Endothelial cell of umbilical vein (primary cell): Measurements from ENCODE around the gene ENTPD6. TPM values are rescaled to one million over a fixed set of nuclear protein-coding genes. Genes with fewer than 3 reads are reported as not detected.

ENCODE experiments used
- BruUV-seq: library from RNA; stranded (reverse); fragments of 400-500 nt; replicated peaks from 2 replicates; lab custom pipeline; 2021; lab: Mats Ljungman, UMichigan
- CTCF ChIA-PET: fragments of 300-600, 350-600 bp; sonication (Branson Sonifier 250); formaldehyde crosslinking; loops from one replicate; lab custom pipeline; 2021; ENCODE audit warnings: antibody characterized with exemption, inconsistent platforms; lab: Charles Lee
- POLR2A ChIA-PET: fragments of 300-600, 350-600 bp; sonication (Branson Sonifier 250); formaldehyde crosslinking; loops from one replicate; lab custom pipeline; 2021; ENCODE audit warnings: antibody characterized with exemption, inconsistent platforms; lab: Charles Lee
- DNase-seq: peaks from one replicate; pipeline ENCODE4 v3.0.0-alpha.2; 2011; ENCODE audit warnings: low read depth, low spot score
- FAIRE-seq: peaks from 2 replicates; lab custom pipeline; 2011; peaks lifted over from hg19 to GRCh38; lab: Jason Lieb, UNC
- H2AFZ ChIP-seq: 2 replicates; pipeline ENCODE4 v1.6.0; 2012; ENCODE audit warnings: low read depth, low read length, control low read depth, inconsistent platforms
- H3K27ac ChIP-seq: 2 replicates; pipeline ENCODE4 v1.5.1; 2011; ENCODE audit warnings: low read depth, mild to moderate bottlenecking, control low read depth, low read length, moderate library complexity; ENCODE audit not compliant: insufficient read depth
- H3K27me3 ChIP-seq, 2 experiments: 2 replicates each; pipeline versions ENCODE4 v1.6.0 to v1.6.1; 2011; ENCODE audit warnings: low read length in 2 of 2, mixed read lengths in 1 of 2; ENCODE audit not compliant: control insufficient read depth in 2 of 2, insufficient read depth in 2 of 2
- H3K36me3 ChIP-seq, 2 experiments: 2 replicates in 1 of 2; 3 replicates in 1 of 2; pipeline ENCODE4 v1.5.1; 2011; ENCODE audit warnings: low read length in 2 of 2, mild to moderate bottlenecking in 1 of 2, moderate library complexity in 1 of 2; ENCODE audit not compliant: control insufficient read depth in 2 of 2, insufficient read depth in 2 of 2; ENCODE audit errors: extremely low read depth in 1 of 2
- H3K4me1 ChIP-seq: 3 replicates; pipeline ENCODE4 v1.5.1; 2011; ENCODE audit warnings: mild to moderate bottlenecking, low read length; ENCODE audit not compliant: control insufficient read depth, insufficient read depth; ENCODE audit errors: extremely low read depth
- H3K4me2 ChIP-seq: 2 replicates; pipeline ENCODE4 v1.6.1; 2011; ENCODE audit warnings: low read length, control low read depth, mixed read lengths; ENCODE audit not compliant: insufficient read depth
- H3K4me3 ChIP-seq, 3 experiments: fragments of 200-600 bp in 1 of 3; sonication (generic), shearing (Covaris generic) in 1 of 3; replicated peaks in 1 of 3; 2 replicates each; pipeline ENCODE4 v1.5.1; 2011 to 2016; ENCODE audit warnings: control low read depth in 3 of 3, low read length in 3 of 3, mild to moderate bottlenecking in 2 of 3, inconsistent platforms in 1 of 3, low read depth in 1 of 3, moderate library complexity in 1 of 3; ENCODE audit not compliant: insufficient read depth in 1 of 3
- H3K79me2 ChIP-seq: 2 replicates; pipeline ENCODE4 v1.6.0; 2012; ENCODE audit warnings: low read length, inconsistent platforms; ENCODE audit not compliant: control insufficient read depth, insufficient read depth
- H3K9ac ChIP-seq: replicated peaks from 2 replicates; pipeline ENCODE3; 2011; ENCODE audit warnings: low read length, control low read depth; ENCODE audit not compliant: insufficient read depth; ENCODE audit errors: extremely low read depth
- H3K9me1 ChIP-seq: replicated peaks from 3 replicates; pipeline ENCODE4 v1.6.0; 2011; ENCODE audit warnings: mild to moderate bottlenecking, low read length; ENCODE audit not compliant: control insufficient read depth, insufficient read depth; ENCODE audit errors: extremely low read depth
- H3K9me3 ChIP-seq: replicated peaks from 2 replicates; pipeline ENCODE4 v1.5.1; 2012; ENCODE audit warnings: low read length, inconsistent platforms; ENCODE audit not compliant: control insufficient read depth, insufficient read depth
- H4K20me1 ChIP-seq: replicated peaks from 2 replicates; pipeline ENCODE3; 2011; ENCODE audit warnings: mild to moderate bottlenecking, low read length; ENCODE audit not compliant: control insufficient read depth, insufficient read depth; ENCODE audit errors: extremely low read depth
- CTCF ChIP-seq, 2 donors: IDR thresholded peaks; 1 replicate in 1 of 2; 2 replicates in 1 of 2; pipeline ENCODE4 v1.5.1; 2011; ENCODE audit warnings: low read length in 2 of 2, mild to moderate bottlenecking in 2 of 2, moderate library complexity in 2 of 2, control low read depth in 1 of 2, inconsistent platforms in 1 of 2, low read depth in 1 of 2; ENCODE audit not compliant: insufficient read depth in 1 of 2; ENCODE audit errors: extremely low read depth in 1 of 2
- EZH2 ChIP-seq: IDR thresholded peaks from 2 replicates; pipeline ENCODE4 v1.6.1; 2012; ENCODE audit warnings: borderline replicate concordance, low read depth, mild to moderate bottlenecking, moderate library complexity, low read length, inconsistent platforms; ENCODE audit not compliant: severe bottlenecking
- FOS ChIP-seq: IDR thresholded peaks from 2 replicates; pipeline ENCODE4 v1.6.1; 2011; ENCODE audit warnings: mild to moderate bottlenecking, low read length, moderate library complexity, borderline replicate concordance; ENCODE audit not compliant: insufficient read depth
- GATA2 ChIP-seq: IDR thresholded peaks from 2 replicates; pipeline ENCODE4 v1.7.0; 2011; ENCODE audit warnings: low read depth, mild to moderate bottlenecking, moderate library complexity, mixed read lengths, low read length; ENCODE audit not compliant: insufficient read length, insufficient read depth
- JUN ChIP-seq: IDR thresholded peaks from 2 replicates; pipeline ENCODE4 v1.6.1; 2011; ENCODE audit warnings: borderline replicate concordance, low read depth; ENCODE audit not compliant: insufficient read length, insufficient read depth
- MAX ChIP-seq: IDR thresholded peaks from 2 replicates; pipeline ENCODE4 v1.6.1; 2011; ENCODE audit not compliant: insufficient read depth, insufficient read length
- MYC ChIP-seq: IDR thresholded peaks from one replicate; pipeline ENCODE4 v1.6.1; 2011; ENCODE audit warnings: mild to moderate bottlenecking, low read depth, low read length
- POLR2A ChIP-seq: IDR thresholded peaks from 2 replicates; pipeline ENCODE4 v1.6.1; 2012; ENCODE audit warnings: low read depth, mild to moderate bottlenecking, control low read depth, low read length
- POLR2AphosphoS5 ChIP-seq: IDR thresholded peaks from 2 replicates; pipeline ENCODE4 v1.6.1; 2012; ENCODE audit warnings: low read depth, mild to moderate bottlenecking, control low read depth, low read length, moderate library complexity; ENCODE audit not compliant: insufficient read depth
- dilution Hi-C: fragments of 300-500 bp; cut with MboI; formaldehyde crosslinking; loops from one replicate; pipeline ENCODE4 v1.15.0; 2019; ENCODE audit warnings: low sequenced_read_pairs; ENCODE audit not compliant: extremely low pct_ligation_motif_present
- intact Hi-C: fragments of 100-400 bp; cut with micrococcal nuclease; formaldehyde crosslinking; loops from one replicate; pipeline ENCODE4 v1.10.0; 2022
- polyA plus RNA-seq, 4 experiments: library from polyadenylated mRNA; depleted of rRNA in 3 of 4; stranded (reverse) in 3 of 4; unstranded in 1 of 4; fragments of >200 nt; gene quantifications; 2 replicates each; pipeline versions ENCODE4 v1.2.1 to v1.2.3, GENCODE V29; 2011 to 2012; ENCODE audit warnings: missing spikeins in 1 of 4
- total RNA-seq: library from RNA; stranded (reverse); gene quantifications from 2 replicates; pipeline ENCODE4 v1.2.3, GENCODE V29; 2021

Gene ENTPD6
- total and polyA plus RNA-seq, 2 donors (not counting 3 experiments of a cell fraction or from before 2014, with no cell fraction given), result 51.2 to 86.3 TPM

- Histone ChIP-seq H3K4me3 (no peak overlapping the region), H3K36me3 (no peaks in the 10 kb centered on the region), H3K27me3 (peaks cover 23 to 35% of the 10 kb centered on the region in 2 experiments), H3K4me1 (no peaks in the 10 kb centered on the region), H3K9me3 (no peaks in the 10 kb centered on the region), H4K20me1 (no peaks in the 10 kb centered on the region), H3K9ac (no peak overlapping the region), H2AFZ (no peak overlapping the region), H3K9me1 (no peaks in the 10 kb centered on the region), H3K27ac (no peak overlapping the region), H3K4me2 (no peak overlapping the region), H3K79me2 (no peaks in the 10 kb centered on the region)
- DNase-seq (no peak), FAIRE-seq (no peak)
- no TSS peak for BruUV-seq
- intact Hi-C loops, result no loop called here
- ChIA-PET CTCF (interaction anchor here (0.9 kb wide), 1 partner anchor 19 kb away, joined by 3 read pairs; no protein-coding TSS in a partner anchor), POLR2A (no interaction called here)
- TF ChIP-seq MAX, result no peak
- no peak for TF ChIP-seq GATA2
- TF ChIP-seq CTCF (IDR thresholded peaks at IDR 0.05; ENCODE audit: extremely low read depth in 1 of 2, insufficient read depth in 1 of 2, low read depth in 1 of 2, low read length in 2 of 2), result no peak
- TF ChIP-seq POLR2AphosphoS5, result no peak
- TF ChIP-seq POLR2A, result no peak
- TF ChIP-seq EZH2, result no peak
- TF ChIP-seq FOS, result no peak
- no peak for TF ChIP-seq MYC
- no peak for TF ChIP-seq JUN
- dilution Hi-C loops, result no loop called here
These were observed 7.3 kb upstream of the ENTPD6 start for GRCh38 chr20:25188218-25188617.
